ENCODE results near the gene ACTRT1. TPM values are rescaled to one million over a fixed set of nuclear protein-coding genes. Genes with fewer than 3 reads are reported as not detected.
A peak's percentile ranks its signal among the peaks of the same experiment; 100 is the strongest.

The ACTRT1 gene
- total and polyA plus RNA-seq, 2 of the 13 experiments (the other 11 are each of a cell fraction or from before 2014, with no cell fraction given) = not detected

DNA sequence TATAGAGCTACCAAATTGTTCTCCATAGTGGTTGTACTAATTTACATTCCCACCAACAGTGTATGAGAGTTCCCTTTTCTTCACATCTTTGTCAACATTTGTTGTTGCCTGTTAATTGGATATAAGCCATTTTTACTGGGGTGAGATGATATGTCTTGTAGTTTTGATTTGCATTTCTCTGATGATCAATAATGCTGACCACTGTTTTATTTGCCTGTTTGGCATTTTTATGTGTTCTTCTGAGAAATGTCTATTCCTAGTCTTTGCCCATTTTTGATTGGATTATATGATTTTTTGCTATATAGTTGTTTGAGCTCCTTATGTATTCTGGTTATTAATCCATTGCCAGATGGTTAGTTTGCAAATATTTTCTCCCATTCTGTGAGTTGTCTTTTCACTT lies 44.3 kb downstream of the ACTRT1 start:
- TF ChIP-seq MAFF (IDR thresholded peaks at IDR 0.05; ENCODE audit: low read depth, low read length) = peak; percentile 53; the same call in 1 of the 2 replicates
- peak in 1 of 2 experiments; percentile 52; a peak in 1 of 4 replicates for TF ChIP-seq MAFK (conservative IDR thresholded peaks at IDR 0.05 in 1 of 2, IDR thresholded peaks at IDR 0.05 in 1 of 2; ENCODE audit: low read length in 2 of 2)
- no peak for TF ChIP-seq MATR3 (CRISPR knock-in tag; IDR thresholded peaks at IDR 0.05)
- no peak for TF ChIP-seq NFYB (CRISPR knock-in tag; IDR thresholded peaks at IDR 0.05)
- Histone ChIP-seq H4K20me1 (ENCODE audit: insufficient read depth, low read length) (no peaks in the 10 kb centered on the region), H3K36me3 (replicated peaks in 1 of 2; ENCODE audit: control insufficient read depth in 1 of 2, insufficient read depth in 2 of 2, low read length in 2 of 2) (no peaks in the 10 kb centered on the region), H3K79me2 (ENCODE audit: insufficient read depth, low read length) (no peaks in the 10 kb centered on the region), H3K9me3 (ENCODE audit: low read length) (peaks cover 20% of the 10 kb centered on the region), H3K9ac (ENCODE audit: insufficient read depth, low read depth, low read length) (no peak overlapping the region), H3K4me1 (ENCODE audit: insufficient read depth, low read length) (no peaks in the 10 kb centered on the region), H3K4me2 (ENCODE audit: low read depth, low read length) (no peak overlapping the region), H3K27me3 (ENCODE audit: control insufficient read depth in 1 of 2, insufficient read depth in 2 of 2, low read length in 2 of 2) (no peaks in the 10 kb centered on the region), H3K27ac (ENCODE audit: extremely low read length, insufficient read depth, low read length) (no peak overlapping the region), H3K4me3 (replicated peaks in 1 of 3; ENCODE audit: insufficient read depth in 1 of 3, low read depth in 2 of 3, low read length in 3 of 3) (no peak overlapping the region), H2AFZ (ENCODE audit: low read length) (no peak overlapping the region)
- POLR2A ChIA-PET = no interaction called here
- CTCF ChIA-PET (ENCODE audit: low intra/inter-chr PET ratio, low total read pairs) = no interaction called here
- DNase-seq (ENCODE audit: low spot score) (no peak), FAIRE-seq (no peak), ATAC-seq (no peak)
- BruUV-seq (replicated peaks) = no TSS peak
- in situ Hi-C loops (cut with HindIII; ENCODE audit: extremely low pct_ligation_motif_present, low pct_unique_long_range_greater_than_20kb) (no loop called here), intact Hi-C loops (cut with micrococcal nuclease; ENCODE audit: unreplicated experiment) (no loop called here)

Data from HepG2 (cell line).